Activated naive CD8-positive, alpha-beta T cell treated with anti-CD3 and anti-CD28 coated beads, Interleukin-2, amount 50 U/mL, for 16 hours (primary cell): ENCODE measurements around the gene SLX4IP.

ENCODE experiments used
- DNase-seq: peaks from one replicate; pipeline ENCODE4 v3.0.0-alpha.2; 2020; ENCODE audit warnings: low read depth, low spot score

The SLX4IP gene

DNA sequence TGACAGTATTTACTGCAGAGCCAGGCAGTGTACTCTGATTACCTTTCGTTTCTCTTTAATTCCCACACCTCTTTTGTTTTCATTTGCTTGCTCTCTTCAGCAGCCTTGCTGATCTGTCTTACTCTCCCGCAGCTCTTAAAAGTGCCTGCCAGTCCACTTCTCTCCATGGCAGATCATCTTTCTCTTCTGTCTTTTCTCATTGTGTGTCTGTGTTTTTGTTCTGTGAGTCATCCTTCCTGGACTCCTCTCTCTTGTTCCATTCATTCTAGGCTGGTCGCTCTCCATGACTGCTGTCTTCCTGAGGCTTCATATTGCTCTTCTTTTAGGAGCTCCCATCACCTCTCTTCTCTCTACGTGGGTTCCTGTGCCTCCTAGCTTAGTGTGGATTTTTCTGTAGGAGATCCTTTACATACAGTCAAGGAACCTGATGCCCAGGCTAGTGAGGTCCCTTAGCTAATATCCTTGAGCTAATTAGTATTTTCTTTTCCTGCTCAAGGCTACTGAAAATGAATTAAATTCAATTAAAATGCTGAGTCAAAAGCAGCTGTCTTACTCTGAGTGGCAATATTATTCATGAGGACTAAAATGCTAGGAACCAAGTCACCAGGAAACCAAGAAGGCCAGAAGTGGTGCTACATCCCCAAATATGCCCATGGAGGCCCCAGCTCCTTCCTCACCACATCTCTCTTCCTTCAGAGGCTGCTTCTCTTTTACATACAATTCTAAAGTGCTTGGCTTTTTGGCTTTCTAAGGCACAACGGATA lies 86.1 kb downstream of the SLX4IP start:
- no peak for DNase-seq

DNA sequence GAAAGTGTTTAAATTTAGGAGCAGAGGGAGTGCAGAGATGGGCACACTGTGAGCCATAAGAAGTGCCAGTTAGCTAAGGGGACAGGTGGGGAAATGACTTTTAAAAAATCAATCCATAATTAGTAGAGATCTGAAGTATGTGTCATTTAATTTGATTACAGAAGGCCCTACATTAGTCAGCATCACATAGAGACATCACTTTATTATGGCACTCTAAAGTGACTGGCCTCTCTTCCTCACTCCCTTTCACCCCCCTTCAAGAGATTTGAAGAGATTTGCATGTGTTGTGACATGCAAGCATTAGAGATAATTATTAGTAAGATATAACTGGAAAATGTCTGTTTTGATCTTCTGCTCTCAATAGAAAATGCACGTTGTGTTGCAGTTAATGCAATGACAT lies 86.7 kb downstream of the SLX4IP start:
- no peak for DNase-seq

DNA sequence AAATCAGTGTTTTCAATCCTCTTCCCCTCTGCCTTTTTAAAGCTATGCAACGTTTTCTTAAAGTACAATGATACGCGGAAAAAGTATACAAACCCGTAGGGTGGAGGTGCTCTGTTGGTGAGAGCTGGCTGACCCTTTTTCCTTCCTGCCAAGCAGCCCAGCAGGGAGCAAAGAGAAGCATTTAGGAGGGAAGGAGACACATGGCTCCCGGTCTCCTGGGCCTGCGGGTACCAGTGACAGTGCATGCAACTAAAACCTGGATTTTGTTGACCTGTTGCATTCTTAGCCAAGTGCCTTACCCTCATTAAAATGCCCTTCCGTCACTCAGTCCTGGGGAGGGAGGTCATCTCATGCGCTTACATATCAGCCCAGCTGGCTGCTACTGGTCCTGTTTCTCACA lies 87.2 kb downstream of the SLX4IP start:
- no peak for DNase-seq

DNA sequence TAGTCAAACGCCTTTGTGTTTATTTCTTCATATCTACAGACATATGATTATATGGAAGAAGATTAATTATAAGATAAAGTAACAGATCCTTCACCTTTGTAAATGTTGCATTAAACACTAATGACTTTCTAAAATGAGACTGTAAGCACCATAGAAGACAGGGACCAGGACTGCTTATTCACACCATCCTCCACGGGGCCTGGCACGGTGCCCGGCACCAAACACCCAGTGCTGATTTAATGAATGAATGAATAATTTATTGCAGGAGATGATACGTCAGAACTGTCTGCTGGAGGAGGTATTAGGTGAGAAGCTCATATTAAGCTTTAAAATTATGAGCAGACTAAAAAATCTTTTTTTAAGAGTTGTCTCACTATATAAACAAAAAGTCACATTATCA lies 88.3 kb downstream of the SLX4IP start:
- no peak for DNase-seq

DNA sequence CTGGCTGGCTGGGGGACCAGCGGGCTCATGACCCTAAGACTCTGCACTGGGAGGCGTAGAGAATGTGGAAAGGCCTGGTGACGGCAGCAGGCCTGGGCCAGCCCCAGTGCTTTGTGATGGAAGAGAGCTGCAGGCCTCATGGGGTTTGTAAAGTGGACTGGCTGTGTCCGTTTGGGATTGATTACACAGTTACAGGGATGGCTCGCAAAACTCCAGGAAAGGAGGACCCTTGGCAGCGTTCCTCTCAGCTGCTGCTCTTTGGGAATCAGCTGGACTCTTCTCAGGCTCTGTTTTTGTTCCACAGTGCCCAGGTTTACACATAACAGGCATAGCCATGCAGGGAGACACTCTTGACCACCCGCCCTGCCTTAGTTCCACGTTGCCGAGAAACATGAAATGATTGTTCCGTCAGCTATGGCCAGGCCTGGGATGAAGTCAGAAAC lies 89.0 kb downstream of the SLX4IP start:
- no peak for DNase-seq

DNA sequence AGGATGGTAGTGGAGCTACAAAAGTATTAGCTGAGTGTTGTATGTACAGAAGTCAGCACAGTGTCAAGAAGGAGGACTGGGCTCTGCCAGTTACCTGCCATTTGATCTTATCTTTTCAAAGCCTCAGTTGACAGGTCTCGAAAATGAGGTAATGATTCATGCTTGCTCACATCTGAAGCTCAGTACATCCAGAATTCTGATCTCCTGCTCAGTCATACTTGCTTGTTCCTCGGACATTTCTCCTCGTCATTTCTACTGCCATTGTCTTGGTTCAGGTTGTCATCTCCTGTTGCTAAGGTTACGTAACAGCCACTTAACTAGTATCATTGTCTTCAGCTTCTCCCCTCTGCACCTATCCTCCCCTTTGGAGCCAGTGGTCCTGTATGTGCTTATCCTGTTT lies 89.5 kb downstream of the SLX4IP start:
- DNase-seq: no peak

DNA sequence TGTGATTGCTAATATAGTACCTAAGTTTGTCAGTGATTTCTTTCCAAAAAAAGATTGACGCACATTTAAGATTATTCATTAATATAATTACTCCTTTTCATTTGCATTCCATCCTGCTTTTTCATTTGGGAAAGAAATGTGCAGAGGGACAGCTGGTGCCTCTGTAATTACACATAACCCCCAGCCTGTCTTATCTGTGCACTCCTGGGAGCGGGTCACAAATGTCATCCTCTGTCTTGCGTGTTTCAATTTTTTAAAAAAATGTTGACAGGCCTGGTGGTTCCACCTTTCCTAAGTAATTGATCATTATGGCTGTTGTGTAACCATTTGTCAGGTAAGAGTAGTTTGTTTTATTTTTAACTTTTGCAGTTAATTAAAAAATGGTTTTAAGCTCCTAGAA lies 92.7 kb downstream of the SLX4IP start:
- DNase-seq: no peak

DNA sequence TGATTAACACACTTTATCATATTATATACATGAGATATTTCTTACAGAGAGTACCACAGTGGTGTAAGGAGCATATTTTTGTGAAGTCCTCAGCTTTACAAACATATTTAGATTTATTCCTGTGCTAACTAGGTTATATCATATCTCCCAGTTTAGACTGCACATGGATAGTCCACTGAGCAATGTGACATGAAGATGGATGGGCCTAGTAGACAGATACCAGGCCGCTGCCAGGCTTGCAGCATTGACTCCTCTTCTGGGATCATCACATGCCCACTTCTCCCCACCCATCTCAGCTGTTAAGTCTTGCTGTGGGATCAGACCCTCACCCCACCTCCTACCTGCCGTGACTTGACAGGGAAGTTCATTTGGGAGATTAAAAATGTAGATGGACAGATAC lies 95.8 kb downstream of the SLX4IP start:
- DNase-seq: no peak

DNA sequence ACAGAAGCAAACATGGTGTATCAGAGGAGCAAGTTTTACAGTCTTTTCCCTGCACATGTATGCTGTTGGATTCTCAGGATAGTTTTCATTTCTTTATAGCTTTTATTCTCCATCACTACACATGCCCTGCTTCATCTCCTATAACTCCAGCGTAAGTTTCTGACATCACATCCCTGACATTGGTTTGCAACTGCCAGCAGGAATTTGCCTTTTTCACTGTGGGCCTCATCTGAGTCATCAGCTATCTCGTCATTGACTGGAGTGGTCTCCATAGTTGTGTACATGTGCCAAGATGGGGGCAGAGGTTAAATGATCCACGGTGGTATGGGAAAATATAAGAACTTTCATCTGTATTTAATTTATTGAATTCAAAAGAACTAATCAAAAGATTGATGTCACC lies 96.7 kb downstream of the SLX4IP start:
- DNase-seq: no peak

DNA sequence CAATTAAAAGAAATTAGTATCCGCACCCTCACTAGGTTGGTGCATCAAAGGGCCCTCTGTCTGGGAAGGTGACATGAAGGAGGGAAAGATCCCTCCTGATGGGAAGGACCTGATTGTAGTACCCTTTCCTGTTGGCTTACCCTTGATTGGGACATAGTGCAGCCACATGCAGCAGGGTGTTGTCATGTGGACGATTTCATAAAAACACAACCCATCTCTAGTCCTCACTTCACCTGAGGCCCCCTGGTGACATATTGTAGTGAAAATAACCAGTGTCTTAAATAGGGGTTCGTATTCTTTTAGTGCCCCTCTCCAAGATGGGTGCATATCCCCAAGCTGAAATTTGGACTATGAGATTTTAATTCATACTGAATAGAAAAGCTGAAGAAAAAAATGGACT lies 97.3 kb downstream of the SLX4IP start:
- DNase-seq: no peak

DNA sequence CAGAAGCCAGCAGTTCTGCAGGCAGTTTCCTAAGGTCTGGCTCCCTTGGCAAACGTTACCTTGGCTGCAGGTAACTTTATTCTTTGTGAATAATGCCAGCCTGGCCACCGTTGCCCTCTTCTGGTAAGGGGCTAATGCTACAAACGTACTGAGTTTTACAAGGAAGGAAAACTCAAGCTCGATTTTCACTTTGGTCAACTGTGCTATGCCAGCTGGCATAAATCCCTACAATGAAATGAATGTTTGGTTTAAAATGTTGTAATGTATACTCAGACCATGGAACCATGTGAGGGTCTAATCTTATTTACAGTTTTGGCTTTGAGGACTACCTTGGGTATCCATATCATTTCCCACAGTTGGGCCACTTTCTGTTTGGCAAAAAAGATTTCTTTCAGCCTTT lies 101.4 kb downstream of the SLX4IP start:
- no peak for DNase-seq

DNA sequence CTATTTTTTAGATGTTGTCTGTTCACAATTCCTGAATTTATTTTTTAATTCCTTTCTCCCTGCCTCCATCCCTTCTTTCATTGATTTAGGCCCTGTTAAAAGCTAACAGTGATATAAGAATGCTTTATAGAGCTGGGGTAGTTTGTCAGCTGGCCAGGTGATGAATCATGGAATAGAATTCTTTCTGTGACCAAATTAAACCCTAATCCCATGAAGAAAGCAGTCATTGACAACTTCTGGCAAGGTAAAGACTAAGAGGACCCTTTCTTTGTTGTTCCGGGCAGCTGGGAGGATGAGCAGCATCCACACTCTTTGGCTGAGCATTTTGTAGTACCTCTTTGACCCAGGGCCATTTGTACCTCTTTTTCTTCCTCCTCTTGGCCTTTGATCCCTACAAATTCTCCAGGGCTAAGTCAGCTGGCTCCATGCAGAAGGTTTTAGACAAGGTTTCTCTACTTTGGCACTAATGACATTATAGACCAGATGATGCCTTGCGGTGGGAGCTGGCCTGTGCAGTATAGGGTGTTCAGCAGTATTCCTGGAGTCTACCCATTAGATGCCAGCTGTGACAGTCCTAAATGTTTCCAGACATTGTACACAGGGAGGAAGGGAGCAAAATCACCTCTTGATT lies 102.9 kb downstream of the SLX4IP start:
- DNase-seq: no peak

DNA sequence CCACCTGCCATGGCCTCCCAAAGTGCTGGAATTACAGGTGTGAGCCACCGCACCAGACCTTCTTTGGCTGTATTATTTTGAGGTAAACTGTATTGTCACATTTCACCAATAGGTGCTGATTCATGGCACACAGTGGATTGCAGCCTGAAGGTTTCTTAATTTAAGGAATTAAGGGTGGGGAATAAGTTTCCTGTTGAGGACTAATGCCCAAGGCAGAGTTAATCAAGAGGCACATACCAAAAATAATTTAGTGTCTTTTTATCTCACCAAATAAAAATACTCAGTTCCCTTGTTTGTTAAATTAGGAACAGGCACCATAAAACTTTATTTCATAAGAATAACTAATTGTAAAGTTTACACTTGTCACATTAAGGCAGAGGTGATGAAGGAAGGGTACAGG lies 103.7 kb downstream of the SLX4IP start:
- no peak for DNase-seq

DNA sequence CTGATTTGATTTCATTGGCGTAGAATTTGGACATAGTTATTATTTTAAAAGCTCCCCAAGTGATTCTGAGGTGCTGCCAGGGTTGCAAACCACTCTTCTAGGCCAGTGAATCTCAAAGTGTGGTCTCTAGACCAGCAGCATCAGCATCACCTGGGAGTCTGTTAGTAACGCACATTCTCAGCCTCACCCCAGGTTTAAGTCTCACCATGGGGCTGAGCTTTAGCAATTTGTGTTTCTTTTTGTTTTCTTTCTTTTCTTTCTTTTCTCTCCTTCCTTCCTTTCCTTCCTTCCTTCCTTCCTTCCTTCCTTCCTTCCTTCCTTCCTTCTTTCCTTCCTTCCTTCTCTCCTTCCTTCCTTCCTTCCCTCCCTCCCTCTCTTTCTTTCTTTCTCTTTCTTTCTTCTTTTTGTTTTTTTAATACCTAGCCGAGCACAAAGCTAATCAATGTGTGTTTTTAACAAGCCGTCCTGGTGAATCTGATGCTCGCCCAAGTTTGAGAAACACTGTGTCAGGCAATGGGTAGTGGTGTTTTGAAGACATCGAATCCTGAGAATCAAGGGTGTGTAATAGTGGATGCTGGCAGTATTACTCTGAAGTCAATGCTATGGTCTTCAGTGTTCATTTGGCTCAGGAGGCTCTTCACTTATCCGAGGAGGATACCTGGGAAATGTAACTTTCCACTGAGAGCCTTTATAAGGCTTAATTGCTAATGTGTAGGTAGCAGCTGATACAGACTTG lies 104.9 kb downstream of the SLX4IP start:
- DNase-seq: no peak

DNA sequence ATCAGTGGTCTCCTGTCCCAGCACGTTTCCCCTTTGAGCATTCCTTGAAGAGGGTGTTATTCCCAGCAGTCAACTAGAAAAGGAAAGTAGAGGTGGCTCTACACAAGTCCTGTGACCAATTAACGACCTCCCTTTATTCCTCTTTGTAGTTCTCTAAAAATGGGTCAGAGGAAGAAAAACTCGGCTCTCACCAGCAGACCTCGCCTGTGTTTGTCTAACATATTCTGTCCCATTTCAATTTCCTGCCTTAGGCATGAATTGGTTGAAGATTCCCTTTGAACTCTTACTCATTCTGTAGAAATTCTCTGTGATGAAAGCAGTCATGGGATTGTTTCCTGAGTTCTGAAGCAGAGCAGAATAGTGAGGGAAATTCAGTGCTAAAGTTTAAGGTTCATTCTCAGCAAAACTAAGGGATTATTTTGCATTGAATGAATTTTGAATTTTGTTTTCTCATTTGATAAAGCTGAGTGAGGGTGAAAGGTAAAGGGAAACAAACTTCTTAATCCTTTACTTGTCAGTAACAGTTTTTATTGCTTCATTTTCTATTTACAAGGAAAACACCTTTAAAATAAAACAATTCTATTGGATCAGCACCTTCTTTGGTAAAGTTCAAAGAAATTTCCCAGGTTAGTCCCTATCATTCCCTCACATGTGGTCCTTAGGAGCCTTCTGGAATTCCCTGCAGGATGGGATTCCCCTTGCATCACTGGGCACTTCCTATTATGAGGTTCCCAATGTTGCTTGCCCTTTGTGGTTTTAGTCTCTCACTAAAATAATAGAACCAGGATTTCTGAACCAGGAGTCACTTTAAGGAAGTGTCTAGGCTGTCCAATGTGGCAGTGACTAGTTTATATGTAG lies 105.8 kb downstream of the SLX4IP start:
- no peak for DNase-seq

DNA sequence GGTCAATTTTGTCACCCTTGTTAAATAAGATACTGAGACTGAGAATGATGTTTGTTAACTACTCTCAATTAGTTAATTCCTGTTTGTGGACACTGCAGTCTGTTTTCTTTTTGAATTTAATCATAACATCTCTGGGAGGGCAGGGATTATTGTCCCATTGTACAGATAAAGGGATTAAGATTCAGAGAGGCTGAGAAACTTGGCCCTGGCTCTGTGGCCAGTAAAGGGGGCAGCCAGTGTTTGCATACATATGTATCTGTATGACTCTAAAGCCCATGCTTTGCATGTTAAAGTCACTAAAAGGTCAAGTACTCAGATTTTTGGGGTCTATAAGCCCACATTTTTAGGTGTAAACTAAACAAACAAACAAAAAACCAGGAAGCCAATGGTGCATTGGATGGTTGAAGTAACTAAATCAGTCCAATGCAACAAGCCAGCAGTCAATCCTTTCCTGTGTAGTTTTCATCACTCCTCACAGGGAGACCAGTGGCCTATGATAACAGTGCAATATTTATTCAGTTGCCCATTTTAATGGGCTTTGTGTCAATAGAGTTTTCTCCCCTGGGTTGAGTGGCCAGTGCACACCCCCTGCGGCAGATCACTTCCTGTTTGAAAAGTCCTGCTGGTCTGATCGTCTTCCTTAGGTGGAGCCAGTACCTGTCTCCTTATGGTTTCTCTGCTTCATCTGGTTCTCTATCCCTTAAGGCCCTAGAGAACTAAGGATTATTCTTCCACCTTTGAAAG lies 106.7 kb downstream of the SLX4IP start:
- no peak for DNase-seq

DNA sequence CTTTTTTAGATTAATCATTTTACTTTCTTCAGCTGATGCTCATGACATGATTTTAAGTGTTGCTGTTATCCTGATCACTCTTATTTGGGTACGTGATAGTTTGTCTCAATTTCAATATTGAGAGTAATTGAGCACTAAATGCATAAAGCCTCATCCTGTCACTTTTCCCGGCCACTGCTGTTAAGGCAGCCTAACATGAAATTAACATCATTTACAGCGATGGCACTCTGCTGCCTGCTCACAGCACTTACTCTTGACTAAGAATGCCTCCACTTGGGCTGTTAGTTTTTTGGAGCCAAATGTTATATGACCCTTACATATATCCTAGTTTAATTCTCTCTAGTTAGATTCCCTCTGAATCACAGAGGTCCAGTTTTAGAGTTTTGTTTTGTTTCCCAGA lies 107.3 kb downstream of the SLX4IP start:
- DNase-seq: no peak

DNA sequence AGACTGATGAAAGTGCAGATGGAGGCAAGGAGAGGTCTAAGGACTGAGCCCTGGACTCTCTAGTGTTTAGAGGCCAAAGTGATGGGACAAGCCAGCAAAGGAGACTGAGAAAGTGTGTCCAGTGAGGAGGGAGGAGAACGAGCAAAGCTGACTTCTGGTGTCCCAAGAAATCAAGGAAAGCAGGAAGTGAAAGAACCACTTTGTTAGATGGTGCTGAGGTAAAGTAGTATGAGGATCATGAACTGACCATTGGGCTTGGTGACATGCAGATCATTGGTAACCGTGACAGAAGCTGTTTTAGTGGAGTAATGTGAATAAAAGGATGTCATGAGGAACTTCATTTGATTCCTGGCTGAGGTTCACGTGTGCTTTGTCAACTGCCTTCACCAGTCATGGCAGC lies 108.4 kb downstream of the SLX4IP start:
- no peak for DNase-seq

DNA sequence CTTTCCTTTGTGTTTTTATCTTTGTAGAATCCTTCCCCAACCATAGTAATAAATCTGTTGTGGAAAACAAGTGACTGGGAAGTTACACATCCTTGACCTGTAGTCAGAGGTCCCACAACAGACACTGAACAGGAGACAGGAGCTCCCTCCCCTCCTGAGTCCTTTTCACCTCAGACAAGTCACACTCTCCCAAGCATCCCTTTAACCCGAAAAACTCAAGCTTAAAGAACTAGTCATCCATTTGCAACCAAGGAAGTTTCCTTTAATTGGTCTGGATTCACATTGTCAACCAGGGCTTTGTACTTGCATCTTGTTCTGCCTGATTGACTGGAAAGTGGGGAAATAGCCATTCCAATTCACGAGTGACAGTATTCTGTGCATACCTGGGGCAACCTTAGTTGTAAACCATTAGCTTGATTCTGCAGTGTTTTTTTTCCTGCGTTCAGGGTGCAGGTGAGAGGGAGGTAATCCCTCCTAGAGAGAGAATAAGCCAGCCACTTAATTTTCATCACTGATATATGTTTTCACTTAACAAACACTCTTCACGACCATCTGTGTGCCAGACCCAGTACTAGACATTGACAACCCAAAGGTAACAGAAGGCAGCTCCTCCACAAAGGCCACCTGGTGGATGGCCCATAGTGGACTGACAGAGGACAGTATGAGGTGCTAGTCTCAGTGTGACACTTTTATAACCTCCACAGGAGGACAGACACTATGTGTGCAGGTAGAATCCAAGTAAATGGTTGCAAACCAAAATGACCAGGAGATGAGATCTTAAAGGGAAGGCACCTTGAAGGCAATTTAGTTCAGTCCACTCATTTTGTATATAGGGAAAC lies 112.4 kb downstream of the SLX4IP start:
- no peak for DNase-seq

DNA sequence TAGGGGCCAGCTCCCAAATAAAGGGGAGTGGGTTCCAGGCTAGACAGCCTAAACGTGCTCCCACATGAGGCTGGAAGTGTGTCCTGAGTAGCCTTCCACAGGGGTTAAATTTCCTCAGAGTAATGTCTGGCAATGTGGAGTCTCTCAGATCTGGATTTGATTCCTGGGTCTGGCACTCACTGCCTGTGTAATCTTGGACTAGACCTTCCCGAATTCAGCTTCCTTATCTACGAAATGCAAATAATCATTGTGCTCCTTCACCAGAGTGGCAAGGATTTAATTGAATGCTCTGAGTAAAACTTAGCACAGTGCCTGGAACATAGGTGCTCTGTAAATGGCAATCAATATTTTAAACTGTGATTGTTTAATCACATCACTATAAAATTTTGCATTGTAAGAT lies 114.4 kb downstream of the SLX4IP start:
- DNase-seq: no peak
